Epithelial cell of esophagus (primary cell): ENCODE results near the gene UGT8.

Source experiments
- DNase-seq: peaks from one replicate; pipeline ENCODE4 v3.0.0; 2010; ENCODE audit warnings: low read depth
- H3K4me3 ChIP-seq: 2 replicates; pipeline ENCODE4 v1.5.1; 2011; ENCODE audit warnings: mild to moderate bottlenecking, low read length, control low read depth
- TF ChIP-seq, protein P1 (sequence below): IDR thresholded peaks from 2 replicates; pipeline ENCODE4 v1.5.1; 2011; ENCODE audit warnings: low read depth, mild to moderate bottlenecking, low read length, control low read depth, inconsistent platforms; ENCODE audit not compliant: insufficient read depth; ENCODE audit errors: missing control alignments

UGT8 gene

DNA sequence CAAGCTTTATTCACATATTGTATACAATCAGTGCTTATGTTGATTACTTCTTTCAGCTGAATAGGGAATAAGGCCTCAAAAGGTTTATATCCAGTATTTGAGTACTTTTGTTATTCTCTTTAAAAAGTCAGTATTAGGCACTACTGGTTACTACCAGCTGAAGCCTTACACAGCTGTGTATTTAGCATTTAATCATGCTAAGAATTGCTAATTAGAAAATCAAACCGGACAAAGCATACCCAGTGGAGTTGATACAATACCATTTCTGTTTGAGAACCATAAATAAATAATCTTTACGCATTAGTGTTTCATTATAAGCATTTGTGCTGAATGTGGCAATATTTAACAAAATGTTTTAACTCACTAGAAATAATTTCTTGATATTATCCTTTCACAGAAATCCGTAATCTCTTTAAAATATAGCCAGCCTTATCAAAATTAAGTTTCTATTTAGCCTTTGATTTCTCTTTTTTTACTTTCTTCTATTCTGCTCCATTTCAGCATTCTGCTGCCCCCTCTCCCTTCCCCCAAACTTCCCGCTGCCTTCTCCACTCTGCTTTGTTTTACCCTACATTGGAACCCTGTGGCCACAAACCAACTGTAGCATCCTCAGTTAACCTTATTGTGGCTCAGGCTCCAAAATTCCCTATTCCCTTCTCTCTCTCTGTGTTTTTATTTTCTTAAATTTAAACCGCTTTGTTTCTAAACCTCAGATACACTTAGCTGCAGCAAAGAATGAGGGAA, 37.8 kb downstream of the UGT8 start:
- DNase-seq = no peak
- H3K4me3 ChIP-seq = no peak overlapping the region
- TF ChIP-seq, protein P1, sequence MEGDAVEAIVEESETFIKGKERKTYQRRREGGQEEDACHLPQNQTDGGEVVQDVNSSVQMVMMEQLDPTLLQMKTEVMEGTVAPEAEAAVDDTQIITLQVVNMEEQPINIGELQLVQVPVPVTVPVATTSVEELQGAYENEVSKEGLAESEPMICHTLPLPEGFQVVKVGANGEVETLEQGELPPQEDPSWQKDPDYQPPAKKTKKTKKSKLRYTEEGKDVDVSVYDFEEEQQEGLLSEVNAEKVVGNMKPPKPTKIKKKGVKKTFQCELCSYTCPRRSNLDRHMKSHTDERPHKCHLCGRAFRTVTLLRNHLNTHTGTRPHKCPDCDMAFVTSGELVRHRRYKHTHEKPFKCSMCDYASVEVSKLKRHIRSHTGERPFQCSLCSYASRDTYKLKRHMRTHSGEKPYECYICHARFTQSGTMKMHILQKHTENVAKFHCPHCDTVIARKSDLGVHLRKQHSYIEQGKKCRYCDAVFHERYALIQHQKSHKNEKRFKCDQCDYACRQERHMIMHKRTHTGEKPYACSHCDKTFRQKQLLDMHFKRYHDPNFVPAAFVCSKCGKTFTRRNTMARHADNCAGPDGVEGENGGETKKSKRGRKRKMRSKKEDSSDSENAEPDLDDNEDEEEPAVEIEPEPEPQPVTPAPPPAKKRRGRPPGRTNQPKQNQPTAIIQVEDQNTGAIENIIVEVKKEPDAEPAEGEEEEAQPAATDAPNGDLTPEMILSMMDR = no peak

DNA sequence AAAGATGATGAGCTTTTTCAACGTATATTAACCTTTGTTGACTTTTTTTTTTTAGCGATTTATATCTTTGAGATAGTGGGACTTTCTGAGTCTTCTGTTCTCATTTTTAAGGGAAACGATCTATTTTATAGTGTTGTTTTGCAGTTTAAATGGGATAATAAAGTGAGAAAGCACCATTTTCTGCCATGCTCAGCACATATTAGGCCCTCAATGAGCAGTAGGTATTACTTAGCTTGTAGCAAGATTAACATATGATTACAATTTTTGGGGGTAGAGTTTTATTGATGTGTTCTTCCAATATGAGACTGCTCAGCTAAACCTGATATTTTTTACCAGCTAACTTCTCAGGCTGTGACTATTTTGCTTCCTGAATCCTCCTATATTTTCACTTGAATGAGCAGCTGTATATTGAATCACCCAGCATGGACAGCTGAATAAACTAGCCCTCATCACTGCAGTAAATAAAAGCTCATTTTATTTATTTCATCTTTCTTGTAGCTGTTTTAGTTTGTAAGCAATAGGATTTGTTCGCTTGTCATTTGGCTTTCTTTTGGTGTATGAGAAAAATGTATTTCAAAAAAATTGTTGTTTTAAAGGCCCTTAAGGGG, 43.7 kb downstream of the UGT8 start:
- TF ChIP-seq, protein P1 = no peak
- no peak overlapping the region for H3K4me3 ChIP-seq
- no peak for DNase-seq

DNA sequence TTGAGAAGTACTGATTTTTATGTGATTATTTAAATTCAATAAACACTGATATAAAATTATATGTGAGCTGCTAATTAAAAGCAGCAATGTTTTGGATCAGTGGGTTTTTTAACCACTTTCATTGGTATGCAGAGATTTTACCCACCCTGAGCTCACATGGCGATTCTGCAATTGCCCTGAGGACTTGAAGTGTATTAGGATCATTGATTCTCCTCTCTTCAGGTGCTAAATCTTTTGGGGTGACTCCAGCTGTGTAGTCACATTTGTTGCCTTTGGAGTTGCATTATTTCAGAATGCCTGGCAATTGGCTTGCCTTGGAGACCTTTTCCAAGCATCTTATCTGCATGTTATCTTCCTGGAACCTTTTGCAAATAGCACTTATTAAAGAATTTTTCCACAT, 51.3 kb downstream of the UGT8 start:
- no peak overlapping the region for H3K4me3 ChIP-seq
- TF ChIP-seq, protein P1 = no peak
- no peak for DNase-seq

DNA sequence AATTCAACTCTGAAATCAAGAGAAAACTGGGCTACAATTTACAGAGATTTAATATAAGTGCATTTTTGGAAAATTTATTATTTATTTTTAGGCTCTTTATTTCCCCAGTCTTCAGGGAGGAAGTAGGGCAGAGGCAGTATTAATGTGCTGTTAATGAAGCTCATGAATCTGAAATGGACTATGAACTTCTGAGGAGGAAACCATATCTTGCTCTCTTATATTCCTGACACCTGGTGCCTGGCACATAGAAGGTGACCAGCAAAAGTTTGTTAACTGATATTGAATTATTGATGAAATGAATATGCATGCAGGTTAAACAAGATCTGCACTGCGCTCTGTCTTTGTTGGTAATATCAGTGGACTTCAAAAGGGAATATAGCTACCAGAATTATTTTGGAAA, 55.1 kb downstream of the UGT8 start:
- TF ChIP-seq, protein P1 = no peak
- DNase-seq = no peak
- H3K4me3 ChIP-seq = no peak overlapping the region

DNA sequence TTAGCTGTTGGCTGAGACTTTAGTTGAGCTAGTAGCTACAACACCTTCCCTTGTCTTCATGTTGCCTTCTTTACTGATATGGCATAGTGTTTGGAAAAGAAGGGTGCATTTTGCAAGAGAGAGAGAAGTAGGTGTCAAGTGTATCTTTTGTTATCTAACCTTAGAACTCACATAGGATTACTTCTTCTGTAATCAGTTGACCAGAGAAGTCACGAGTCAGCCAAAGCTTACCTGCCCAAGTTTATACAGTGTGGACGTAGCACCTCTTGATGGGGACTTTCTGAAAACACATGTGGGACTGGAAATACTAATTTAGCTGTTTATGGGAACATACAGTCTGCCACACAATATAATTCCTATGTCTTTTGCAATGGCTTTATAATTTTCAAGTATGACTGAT, 56.0 kb downstream of the UGT8 start:
- TF ChIP-seq, protein P1 = no peak
- H3K4me3 ChIP-seq = no peak overlapping the region
- DNase-seq = no peak

DNA sequence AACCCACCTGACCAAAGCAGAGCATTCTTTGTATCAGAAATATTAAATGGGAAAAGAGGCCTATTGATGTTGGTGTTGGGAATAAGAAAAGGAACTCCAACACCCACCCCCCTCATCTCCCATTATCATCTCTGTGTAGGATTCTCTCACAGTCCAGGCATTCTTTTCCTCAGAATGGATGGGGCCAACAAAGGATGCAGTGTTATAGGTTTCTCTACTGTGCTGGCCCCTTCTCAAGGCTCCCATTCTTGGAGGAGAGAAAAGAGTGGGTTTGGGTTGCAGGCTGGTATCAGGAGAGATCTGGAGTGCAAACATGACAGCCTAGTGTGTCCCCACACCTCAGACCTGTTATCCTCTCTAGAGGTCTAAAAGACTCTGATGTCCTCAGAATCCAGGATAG, 59.6 kb downstream of the UGT8 start:
- TF ChIP-seq, protein P1 = no peak
- no peak overlapping the region for H3K4me3 ChIP-seq
- DNase-seq = no peak

DNA sequence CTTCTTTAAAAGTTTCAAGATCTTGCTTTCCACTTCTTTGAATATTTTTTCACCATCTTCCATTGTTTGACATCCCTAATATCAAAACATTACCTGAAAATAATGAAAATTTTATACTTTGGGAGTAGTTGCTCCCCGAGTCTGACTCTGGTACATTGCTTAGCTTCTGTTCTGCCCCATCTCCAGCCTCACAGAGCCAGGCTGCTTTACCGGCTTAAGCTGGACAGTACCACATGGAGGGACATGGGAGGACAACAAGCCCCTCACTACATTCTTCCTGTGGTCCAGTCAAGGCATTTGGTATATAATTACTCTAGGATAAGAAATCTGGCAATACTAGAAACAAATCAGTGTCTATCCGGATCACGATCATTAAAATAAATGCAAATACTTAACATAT, 60.2 kb downstream of the UGT8 start:
- TF ChIP-seq, protein P1 = no peak
- no peak overlapping the region for H3K4me3 ChIP-seq
- DNase-seq = no peak
